Mesothelial cell of epicardium (in vitro differentiated cells): ENCODE measurements around the gene GPR143. TPM values are rescaled to one million over a fixed set of nuclear protein-coding genes. Genes with fewer than 3 reads are reported as not detected.

ENCODE experiments used
- DNase-seq, 2 experiments: peaks; one replicate each; pipeline ENCODE4 v3.0.0; 2021; ENCODE audit warnings: low spot score in 2 of 2; ENCODE audit not compliant: unreplicated experiment in 2 of 2
- H3K27ac Mint-ChIP-seq: 2 replicates; pipeline ENCODE4 v1.8.0; 2021; ENCODE audit warnings: mixed read lengths
- H3K27me3 Mint-ChIP-seq: 2 replicates; pipeline ENCODE4 v1.8.0; 2021; ENCODE audit warnings: low read depth, mixed read lengths
- H3K36me3 Mint-ChIP-seq: 2 replicates; pipeline ENCODE4 v1.8.0; 2021; ENCODE audit warnings: mixed read lengths
- H3K4me1 Mint-ChIP-seq: 2 replicates; pipeline ENCODE4 v1.8.0; 2021; ENCODE audit warnings: mixed read lengths
- H3K4me3 Mint-ChIP-seq: 2 replicates; pipeline ENCODE4 v1.8.0; 2021; ENCODE audit warnings: mild to moderate bottlenecking, moderate library complexity, mixed read lengths
- H3K9me3 Mint-ChIP-seq: 2 replicates; pipeline ENCODE4 v1.8.0; 2021; ENCODE audit warnings: mixed read lengths
- CTCF ChIP-seq: fragments of 200-600 bp; sonication (generic); IDR thresholded peaks from one replicate; pipeline ENCODE4 v1.5.0; 2021; ENCODE audit warnings: antibody characterized with exemption; ENCODE audit not compliant: unreplicated experiment
- total RNA-seq: library from RNA; stranded (reverse); gene quantifications from 3 replicates; pipeline ENCODE4 v1.2.1, GENCODE V29; 2021

The GPR143 gene
- total RNA-seq, 1 donor from 2014 or later, result 6.4 TPM

GRCh38 chrX:9717376-9717775 lies 48.3 kb downstream of the GPR143 start:
- Mint-ChIP-seq H3K4me1 (no peaks in the 10 kb centered on the region), H3K36me3 (peaks cover 79% of the 10 kb centered on the region), H3K27me3 (no peaks in the 10 kb centered on the region), H3K27ac (no peak overlapping the region), H3K4me3 (no peak overlapping the region), H3K9me3 (peaks cover 50% of the 10 kb centered on the region)
- no peak for TF ChIP-seq CTCF
- no peak for DNase-seq

GRCh38 chrX:9710332-9710731 lies 55.3 kb downstream of the GPR143 start:
- Mint-ChIP-seq H3K36me3 (peaks cover 37% of the 10 kb centered on the region), H3K27ac (no peak overlapping the region), H3K9me3 (peaks cover 17% of the 10 kb centered on the region), H3K4me3 (no peak overlapping the region), H3K27me3 (no peaks in the 10 kb centered on the region), H3K4me1 (peaks cover 6% of the 10 kb centered on the region)
- DNase-seq, result no peak
- no peak for TF ChIP-seq CTCF

GRCh38 chrX:9708923-9709553 lies 56.6 kb downstream of the GPR143 start:
- peaks cover 44% of the 10 kb centered on the region for H3K36me3 Mint-ChIP-seq
- peaks cover 6% of the 10 kb centered on the region for H3K4me1 Mint-ChIP-seq
- peaks cover 23% of the 10 kb centered on the region for H3K9me3 Mint-ChIP-seq
- peak overlapping the region; percentile 57 for H3K27ac Mint-ChIP-seq
- peak; percentile 81 for TF ChIP-seq CTCF
- no peak overlapping the region for H3K4me3 Mint-ChIP-seq
- no peaks in the 10 kb centered on the region for H3K27me3 Mint-ChIP-seq
- peak; percentile 43 to 73 for DNase-seq

GRCh38 chrX:9708086-9708485 lies 57.6 kb downstream of the GPR143 start:
- TF ChIP-seq CTCF, result no peak
- Mint-ChIP-seq H3K4me3 (no peak overlapping the region), H3K36me3 (peaks cover 45% of the 10 kb centered on the region), H3K4me1 (peaks cover 6% of the 10 kb centered on the region), H3K27ac (no peak overlapping the region), H3K27me3 (no peaks in the 10 kb centered on the region), H3K9me3 (peaks cover 26% of the 10 kb centered on the region)
- DNase-seq, result no peak

GRCh38 chrX:9707306-9708033 lies 58.2 kb downstream of the GPR143 start:
- peaks cover 25% of the 10 kb centered on the region for H3K9me3 Mint-ChIP-seq
- peaks cover 42% of the 10 kb centered on the region for H3K36me3 Mint-ChIP-seq
- H3K4me1 Mint-ChIP-seq, result peaks cover 6% of the 10 kb centered on the region

More at GRCh38 chrX:9707306-9708033, 58.2 kb downstream of the GPR143 start:
- Mint-ChIP-seq H3K27me3 (no peaks in the 10 kb centered on the region), H3K4me3 (no peak overlapping the region), H3K27ac (no peak overlapping the region)
- no peak for TF ChIP-seq CTCF
- no peak for DNase-seq
